ENCODE measurements around the gene IGFBP3. TPM values are rescaled to one million over a fixed set of nuclear protein-coding genes. Genes with fewer than 3 reads are reported as not detected.
A peak's percentile ranks its signal among the peaks of the same experiment; 100 is the strongest.

The IGFBP3 gene
- total and polyA plus RNA-seq, 2 of the 13 experiments (the other 11 are each of a cell fraction or from before 2014, with no cell fraction given): 57.5 TPM; not detected in 1

DNA sequence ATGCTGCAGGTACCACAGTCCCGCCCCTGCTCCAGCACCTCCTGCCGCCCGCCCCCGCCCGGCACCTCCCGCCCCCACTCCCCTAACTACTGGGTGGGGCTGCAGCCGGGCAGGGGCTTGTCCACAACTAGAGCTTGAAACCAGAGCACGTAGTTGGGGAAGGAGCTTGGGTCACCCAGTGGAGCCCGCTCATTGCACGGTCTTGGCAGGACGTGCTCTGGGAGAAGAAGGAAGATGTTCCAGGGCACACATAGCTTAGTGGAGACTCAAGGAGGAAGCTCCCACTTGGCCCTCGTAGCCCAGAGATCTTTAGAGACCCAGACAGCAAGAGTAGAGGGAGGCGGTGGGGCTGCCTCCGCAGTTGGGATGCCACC, 32.1 kb downstream of the IGFBP3 start (continued):
- TF ChIP-seq KAT8 (CRISPR knock-in tag; IDR thresholded peaks at IDR 0.05): no peak
- TF ChIP-seq, protein P1, sequence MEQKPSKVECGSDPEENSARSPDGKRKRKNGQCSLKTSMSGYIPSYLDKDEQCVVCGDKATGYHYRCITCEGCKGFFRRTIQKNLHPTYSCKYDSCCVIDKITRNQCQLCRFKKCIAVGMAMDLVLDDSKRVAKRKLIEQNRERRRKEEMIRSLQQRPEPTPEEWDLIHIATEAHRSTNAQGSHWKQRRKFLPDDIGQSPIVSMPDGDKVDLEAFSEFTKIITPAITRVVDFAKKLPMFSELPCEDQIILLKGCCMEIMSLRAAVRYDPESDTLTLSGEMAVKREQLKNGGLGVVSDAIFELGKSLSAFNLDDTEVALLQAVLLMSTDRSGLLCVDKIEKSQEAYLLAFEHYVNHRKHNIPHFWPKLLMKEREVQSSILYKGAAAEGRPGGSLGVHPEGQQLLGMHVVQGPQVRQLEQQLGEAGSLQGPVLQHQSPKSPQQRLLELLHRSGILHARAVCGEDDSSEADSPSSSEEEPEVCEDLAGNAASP (CRISPR knock-in tag; IDR thresholded peaks at IDR 0.05; ENCODE audit: borderline replicate concordance): 0 out of 2 replicates have a peak, but pooled peaks have one; percentile 4
- no peak for TF ChIP-seq TIGD3 (CRISPR knock-in tag; IDR thresholded peaks at IDR 0.05; ENCODE audit: borderline replicate concordance)
- no peak for TF ChIP-seq ZBTB37 (CRISPR knock-in tag; IDR thresholded peaks at IDR 0.05)
- no peak for TF ChIP-seq MTA1 (CRISPR knock-in tag; IDR thresholded peaks at IDR 0.05; ENCODE audit: borderline replicate concordance)
- TF ChIP-seq KLF11 (CRISPR knock-in tag; IDR thresholded peaks at IDR 0.05): no peak
- TF ChIP-seq SIN3B (IDR thresholded peaks at IDR 0.05; ENCODE audit: low read length): no peak
- no peak for TF ChIP-seq ZNF101 (CRISPR knock-in tag; IDR thresholded peaks at IDR 0.05; ENCODE audit: borderline replicate concordance, low read depth)
- TF ChIP-seq ZNF136 (CRISPR knock-in tag; IDR thresholded peaks at IDR 0.05; ENCODE audit: low read depth): 0 out of 2 replicates have a peak, but pooled peaks have one; percentile 8
- TF ChIP-seq, protein P2, sequence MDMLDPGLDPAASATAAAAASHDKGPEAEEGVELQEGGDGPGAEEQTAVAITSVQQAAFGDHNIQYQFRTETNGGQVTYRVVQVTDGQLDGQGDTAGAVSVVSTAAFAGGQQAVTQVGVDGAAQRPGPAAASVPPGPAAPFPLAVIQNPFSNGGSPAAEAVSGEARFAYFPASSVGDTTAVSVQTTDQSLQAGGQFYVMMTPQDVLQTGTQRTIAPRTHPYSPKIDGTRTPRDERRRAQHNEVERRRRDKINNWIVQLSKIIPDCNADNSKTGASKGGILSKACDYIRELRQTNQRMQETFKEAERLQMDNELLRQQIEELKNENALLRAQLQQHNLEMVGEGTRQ (IDR thresholded peaks at IDR 0.05; ENCODE audit: low read depth, low read length): no peak
- TF ChIP-seq, protein P2 (CRISPR knock-in tag; IDR thresholded peaks at IDR 0.05; ENCODE audit: borderline replicate concordance): no peak; the same call in 1 of the 2 replicates
- TF ChIP-seq ZNF841 (CRISPR knock-in tag; IDR thresholded peaks at IDR 0.05; ENCODE audit: borderline replicate concordance): 0 out of 2 replicates have a peak, but pooled peaks have one; percentile 38
- 0 out of 2 replicates have a peak, but pooled peaks have one; percentile 10 for TF ChIP-seq ZNF225 (CRISPR knock-in tag; IDR thresholded peaks at IDR 0.05)
- TF ChIP-seq ZNF558 (CRISPR knock-in tag; IDR thresholded peaks at IDR 0.05; ENCODE audit: borderline replicate concordance): peak; percentile 82; the same call in 1 of the 2 replicates
- peak; percentile 55 for TF ChIP-seq ZC3H13 (CRISPR knock-in tag; IDR thresholded peaks at IDR 0.05)
- peak; percentile 8; the same call in 1 of the 2 replicates for TF ChIP-seq GATA4 (IDR thresholded peaks at IDR 0.05; ENCODE audit: borderline replicate concordance, low read depth)
- TF ChIP-seq KMT2B (CRISPR knock-in tag; IDR thresholded peaks at IDR 0.05): no peak
- TF ChIP-seq, protein P3, sequence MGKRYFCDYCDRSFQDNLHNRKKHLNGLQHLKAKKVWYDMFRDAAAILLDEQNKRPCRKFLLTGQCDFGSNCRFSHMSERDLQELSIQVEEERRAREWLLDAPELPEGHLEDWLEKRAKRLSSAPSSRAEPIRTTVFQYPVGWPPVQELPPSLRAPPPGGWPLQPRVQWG (CRISPR knock-in tag; IDR thresholded peaks at IDR 0.05; ENCODE audit: borderline replicate concordance, low read depth): 0 out of 2 replicates have a peak, but pooled peaks have one; percentile 33
- TF ChIP-seq ZBTB49 (CRISPR knock-in tag; IDR thresholded peaks at IDR 0.05; ENCODE audit: borderline replicate concordance): no peak
- no peak for TF ChIP-seq TEAD2 (CRISPR knock-in tag; IDR thresholded peaks at IDR 0.05)
- TF ChIP-seq ZNF296 (CRISPR knock-in tag; conservative IDR thresholded peaks at IDR 0.05): 0 out of 2 replicates have a peak, but pooled peaks have one; percentile 85

Measured in HepG2 (cell line).